GM12874 (cell line): Measurements from ENCODE around the gene NDEL1.

Source experiments
- TF ChIP-seq, protein P1 (sequence below): IDR thresholded peaks from 2 replicates; pipeline ENCODE4 v1.5.1; 2011; ENCODE audit warnings: low read depth, mild to moderate bottlenecking, control low read depth, low read length, moderate library complexity; ENCODE audit not compliant: insufficient read depth

Gene NDEL1

DNA sequence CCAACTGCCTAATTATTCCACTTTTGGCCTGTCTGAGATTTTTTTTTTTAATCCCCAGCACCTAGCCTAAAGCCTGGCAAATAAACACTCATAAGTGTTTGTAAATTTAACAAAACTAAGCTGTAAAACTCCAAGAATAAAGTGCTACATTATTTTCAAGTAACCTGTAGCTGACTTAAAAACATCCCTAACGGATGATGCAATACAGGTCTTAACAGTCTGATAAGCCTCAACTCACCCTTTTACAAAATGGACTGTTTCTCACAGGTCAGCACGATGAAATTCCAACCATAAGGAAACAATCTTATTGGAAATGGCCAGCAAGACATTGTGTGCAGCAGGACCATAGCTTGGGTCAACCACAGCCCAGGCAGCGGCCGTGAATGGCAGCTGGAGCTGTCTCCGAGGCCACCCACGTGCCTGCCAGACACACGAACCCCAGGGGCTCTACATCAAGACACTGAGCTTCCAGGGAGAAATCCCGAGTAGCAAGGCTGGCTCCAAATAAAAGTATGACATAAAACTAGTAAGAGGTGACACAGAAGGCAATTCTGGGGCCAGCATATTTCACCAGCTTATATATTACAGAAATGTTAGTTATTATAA, 58.9 kb downstream of the NDEL1 start:
- TF ChIP-seq, protein P1, sequence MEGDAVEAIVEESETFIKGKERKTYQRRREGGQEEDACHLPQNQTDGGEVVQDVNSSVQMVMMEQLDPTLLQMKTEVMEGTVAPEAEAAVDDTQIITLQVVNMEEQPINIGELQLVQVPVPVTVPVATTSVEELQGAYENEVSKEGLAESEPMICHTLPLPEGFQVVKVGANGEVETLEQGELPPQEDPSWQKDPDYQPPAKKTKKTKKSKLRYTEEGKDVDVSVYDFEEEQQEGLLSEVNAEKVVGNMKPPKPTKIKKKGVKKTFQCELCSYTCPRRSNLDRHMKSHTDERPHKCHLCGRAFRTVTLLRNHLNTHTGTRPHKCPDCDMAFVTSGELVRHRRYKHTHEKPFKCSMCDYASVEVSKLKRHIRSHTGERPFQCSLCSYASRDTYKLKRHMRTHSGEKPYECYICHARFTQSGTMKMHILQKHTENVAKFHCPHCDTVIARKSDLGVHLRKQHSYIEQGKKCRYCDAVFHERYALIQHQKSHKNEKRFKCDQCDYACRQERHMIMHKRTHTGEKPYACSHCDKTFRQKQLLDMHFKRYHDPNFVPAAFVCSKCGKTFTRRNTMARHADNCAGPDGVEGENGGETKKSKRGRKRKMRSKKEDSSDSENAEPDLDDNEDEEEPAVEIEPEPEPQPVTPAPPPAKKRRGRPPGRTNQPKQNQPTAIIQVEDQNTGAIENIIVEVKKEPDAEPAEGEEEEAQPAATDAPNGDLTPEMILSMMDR = no peak

DNA sequence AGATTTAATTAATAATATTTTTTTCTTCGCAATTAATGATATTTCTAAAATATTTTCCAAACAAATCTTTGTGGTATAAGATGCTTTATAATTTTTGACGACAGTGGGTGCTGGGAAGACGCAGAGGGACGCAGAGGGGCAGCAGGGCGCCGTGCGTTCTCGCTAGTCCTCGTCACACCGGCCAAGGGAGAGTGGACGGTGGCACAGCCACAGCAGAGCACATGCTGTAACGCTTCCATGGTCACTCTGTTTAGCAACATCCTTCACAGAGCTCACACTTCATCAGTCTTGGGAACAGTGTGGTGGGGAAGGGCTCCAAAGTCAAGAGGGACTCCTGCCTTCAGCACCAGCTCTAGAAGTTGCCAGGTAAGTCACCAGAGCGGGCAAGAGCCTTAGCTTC, 60.4 kb downstream of the NDEL1 start:
- TF ChIP-seq, protein P1 = no peak

DNA sequence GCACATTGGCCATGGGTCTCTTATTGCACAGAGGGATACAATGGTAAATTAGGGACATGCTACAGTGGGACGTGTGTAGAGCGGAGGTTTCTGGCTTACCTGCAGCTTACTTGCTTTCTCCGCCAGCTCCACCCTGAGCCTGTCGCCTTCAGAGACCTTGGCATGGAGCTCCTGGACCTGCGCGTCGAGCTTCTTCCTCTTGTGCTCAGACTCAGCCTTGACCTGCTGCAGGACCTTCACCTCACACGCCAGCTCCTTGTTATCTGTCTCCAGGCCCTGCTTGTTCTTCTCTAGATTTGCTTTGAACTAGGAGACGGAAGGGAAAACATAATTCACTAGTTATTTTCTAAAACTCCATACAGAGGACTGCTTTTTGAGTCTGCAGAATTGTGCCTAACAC, 63.5 kb downstream of the NDEL1 start:
- TF ChIP-seq, protein P1 = no peak

DNA sequence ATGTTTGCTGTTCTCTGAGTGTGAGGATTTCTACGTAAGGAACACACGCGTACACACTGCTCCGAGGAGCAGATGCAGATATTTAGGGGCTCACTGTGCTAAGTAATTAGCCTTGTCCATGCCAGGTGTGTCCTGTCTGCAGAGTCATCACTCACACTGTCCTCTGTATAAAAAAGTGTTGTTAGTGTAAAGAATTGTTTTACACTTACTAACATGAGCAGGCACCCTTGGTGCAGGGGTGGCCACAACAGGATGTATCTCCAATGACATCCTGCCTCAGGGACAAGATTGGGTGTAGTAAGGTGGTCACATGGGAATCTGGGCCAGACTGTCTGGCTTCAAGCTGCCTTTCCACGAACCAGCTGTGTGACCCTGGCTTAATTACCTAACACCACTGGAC, 63.9 kb downstream of the NDEL1 start:
- TF ChIP-seq, protein P1 = no peak

DNA sequence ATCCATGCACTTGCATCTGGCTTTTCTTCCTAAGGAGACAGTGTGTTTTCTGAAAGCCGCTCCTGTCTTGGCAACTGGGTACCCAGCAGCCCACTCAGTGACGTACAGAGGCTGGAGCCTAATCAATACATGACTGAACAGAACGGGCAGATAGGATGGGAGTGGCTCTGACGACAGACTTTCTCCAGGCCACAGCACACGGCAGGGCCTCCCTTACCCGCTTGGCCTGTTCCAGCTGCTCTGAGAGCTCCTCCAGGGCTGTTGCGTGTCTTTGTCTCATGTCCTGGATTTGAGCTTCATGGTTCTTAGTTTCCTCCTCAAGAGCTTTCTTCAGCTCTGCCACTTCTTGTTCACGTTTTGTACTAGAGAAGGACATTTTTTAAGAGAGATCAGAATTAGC, 64.9 kb downstream of the NDEL1 start:
- TF ChIP-seq, protein P1 = no peak

DNA sequence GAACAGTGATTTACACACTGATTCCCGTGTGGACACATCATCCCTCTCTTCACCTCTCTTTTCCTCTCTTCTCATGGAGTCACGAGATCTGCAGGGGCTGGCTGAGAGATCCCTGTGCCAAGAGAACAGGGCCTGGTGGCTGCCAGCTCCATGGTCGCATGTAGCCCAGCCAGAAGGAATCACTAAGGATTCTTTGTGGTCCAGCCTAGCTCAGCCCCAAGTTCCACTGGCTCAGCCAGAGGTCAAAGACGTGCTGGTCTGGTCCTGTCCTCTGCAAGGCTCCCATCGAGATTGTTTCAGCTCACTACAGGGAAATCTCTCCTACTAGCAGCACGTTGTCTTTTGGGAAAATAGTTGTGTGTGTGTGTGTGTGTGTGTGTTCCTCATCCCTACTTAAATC, 66.4 kb downstream of the NDEL1 start:
- TF ChIP-seq, protein P1 = no peak

DNA sequence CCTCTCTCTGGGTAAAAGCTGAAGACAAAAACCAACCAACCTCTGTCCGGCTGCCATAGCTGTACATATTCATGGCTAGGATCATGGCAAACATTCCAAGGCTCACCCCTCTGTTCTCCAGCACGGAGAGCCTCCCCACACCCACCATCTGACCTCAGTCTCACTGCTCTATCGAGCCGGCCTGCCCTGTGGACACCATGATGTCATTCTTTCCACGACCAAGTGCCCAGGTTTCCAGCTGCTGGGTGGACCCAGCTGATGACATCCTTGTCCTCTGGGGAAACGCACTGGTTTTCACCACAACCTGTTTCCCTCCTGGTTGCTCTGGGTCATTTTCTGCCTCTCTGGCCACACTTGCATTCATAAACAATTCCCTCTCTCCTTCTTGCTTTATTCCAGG, 67.7 kb downstream of the NDEL1 start:
- TF ChIP-seq, protein P1 = no peak
